Measurements from ENCODE around the gene NMU. TPM values are rescaled to one million over a fixed set of nuclear protein-coding genes. Genes with fewer than 3 reads are reported as not detected.

NMU gene
- total RNA-seq, 1 experiment from 2014 or later, result not detected

DNA sequence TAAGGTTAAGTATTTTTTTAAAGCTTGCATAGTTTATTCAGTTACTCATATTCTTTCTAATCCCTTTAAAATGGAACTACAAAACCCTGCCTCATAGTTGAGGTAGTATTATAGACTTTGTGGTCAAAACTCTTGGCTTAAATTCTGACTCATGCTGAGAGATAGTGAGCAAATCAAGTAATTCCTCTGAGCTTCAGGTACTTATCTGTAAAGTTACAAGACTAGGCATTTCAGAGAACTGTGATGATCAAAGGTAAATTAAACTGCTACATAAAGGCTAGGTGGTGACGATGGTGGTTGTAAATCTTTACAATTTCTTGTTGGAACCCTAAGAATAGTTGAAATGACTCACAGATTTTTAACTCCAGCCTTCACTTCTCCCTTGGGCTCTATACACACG lies 86.2 kb downstream of the NMU start:
- no peaks in the 10 kb centered on the region for H3K79me2 ChIP-seq (ENCODE audit: low read length)
- H3K9ac ChIP-seq (ENCODE audit: low read length), result no peak overlapping the region
- no peak overlapping the region for H3K4me2 ChIP-seq (ENCODE audit: low read depth, low read length, poor library complexity, severe bottlenecking)
- H3K9me3 ChIP-seq (ENCODE audit: low read length), result no peaks in the 10 kb centered on the region
- peaks cover 4% of the 10 kb centered on the region; the same call in 1 of the 2 replicates for H4K20me1 ChIP-seq (ENCODE audit: insufficient read depth, low read depth, low read length)
- H3K36me3 ChIP-seq (ENCODE audit: insufficient read depth, low read length), result no peaks in the 10 kb centered on the region
- H2AFZ ChIP-seq (ENCODE audit: low read length), result no peak overlapping the region
- H3K27ac ChIP-seq (ENCODE audit: low read length), result no peak overlapping the region
- no peaks in the 10 kb centered on the region for H3K9me2 ChIP-seq (replicated peaks; ENCODE audit: insufficient read depth, low read length)
- no peak overlapping the region for H3K4me3 ChIP-seq (ENCODE audit: low read length)
- H3K4me1 ChIP-seq (ENCODE audit: low read length), result peaks cover 26% of the 10 kb centered on the region
- 0 out of 2 replicates have a peak, but pooled peaks cover 2% of the 10 kb centered on the region for H3K27me3 ChIP-seq (ENCODE audit: low read length)
- DNase-seq, result no peak

DNA sequence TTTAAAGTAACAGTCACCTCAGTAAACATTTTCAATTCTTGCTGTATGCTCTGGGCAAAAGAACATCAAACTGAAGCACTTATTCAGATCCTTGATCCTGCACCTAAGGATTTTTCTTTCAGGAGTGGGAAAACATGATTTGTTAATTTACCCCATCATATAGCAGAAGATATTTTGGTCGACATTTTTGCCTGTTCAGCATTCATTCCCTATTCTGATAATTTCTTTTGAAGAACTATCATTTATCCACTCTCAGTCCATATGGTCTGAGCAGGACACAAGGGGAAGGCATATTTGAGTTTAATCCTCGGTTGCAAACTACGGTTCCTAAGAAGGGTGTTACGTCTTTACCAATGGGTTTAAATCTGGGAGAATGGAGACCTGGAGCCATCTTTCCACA lies 88.2 kb downstream of the NMU start:
- Histone ChIP-seq H3K4me1 (ENCODE audit: low read length) (peaks cover 17% of the 10 kb centered on the region), H3K4me3 (ENCODE audit: low read length) (peak overlapping the region; percentile 81), H3K9ac (ENCODE audit: low read length) (no peak overlapping the region), H3K9me3 (ENCODE audit: low read length) (no peaks in the 10 kb centered on the region), H3K4me2 (ENCODE audit: low read depth, low read length, poor library complexity, severe bottlenecking) (peak overlapping the region; percentile 94), H3K36me3 (ENCODE audit: insufficient read depth, low read length) (no peaks in the 10 kb centered on the region), H4K20me1 (ENCODE audit: insufficient read depth, low read depth, low read length) (peaks cover 9% of the 10 kb centered on the region; the same call in 1 of the 2 replicates), H3K27ac (ENCODE audit: low read length) (no peak overlapping the region), H3K79me2 (ENCODE audit: low read length) (no peaks in the 10 kb centered on the region), H3K9me2 (replicated peaks; ENCODE audit: insufficient read depth, low read length) (no peaks in the 10 kb centered on the region), H3K27me3 (ENCODE audit: low read length) (0 out of 2 replicates have a peak, but pooled peaks cover 2% of the 10 kb centered on the region), H2AFZ (ENCODE audit: low read length) (no peak overlapping the region)
- no peak for DNase-seq

DNA sequence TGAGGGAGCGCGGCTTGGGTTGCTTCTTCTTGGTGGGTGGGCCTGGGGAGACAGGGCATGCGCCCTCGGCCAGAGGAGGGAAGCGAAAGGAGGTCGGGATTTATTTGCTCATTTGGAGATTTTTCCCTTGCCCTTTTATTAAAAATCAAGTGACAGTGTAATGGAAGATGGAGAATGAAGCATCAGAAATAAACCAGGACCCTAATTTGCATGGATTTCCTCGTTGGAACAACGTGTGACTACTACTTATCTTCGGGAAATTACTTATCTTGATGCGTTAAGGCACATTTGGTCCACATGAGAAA lies 88.7 kb downstream of the NMU start:
- H3K9me2 ChIP-seq (replicated peaks; ENCODE audit: insufficient read depth, low read length), result no peaks in the 10 kb centered on the region
- no peak overlapping the region for H3K27ac ChIP-seq (ENCODE audit: low read length)
- peak overlapping the region; percentile 81 for H3K4me3 ChIP-seq (ENCODE audit: low read length)

DNA sequence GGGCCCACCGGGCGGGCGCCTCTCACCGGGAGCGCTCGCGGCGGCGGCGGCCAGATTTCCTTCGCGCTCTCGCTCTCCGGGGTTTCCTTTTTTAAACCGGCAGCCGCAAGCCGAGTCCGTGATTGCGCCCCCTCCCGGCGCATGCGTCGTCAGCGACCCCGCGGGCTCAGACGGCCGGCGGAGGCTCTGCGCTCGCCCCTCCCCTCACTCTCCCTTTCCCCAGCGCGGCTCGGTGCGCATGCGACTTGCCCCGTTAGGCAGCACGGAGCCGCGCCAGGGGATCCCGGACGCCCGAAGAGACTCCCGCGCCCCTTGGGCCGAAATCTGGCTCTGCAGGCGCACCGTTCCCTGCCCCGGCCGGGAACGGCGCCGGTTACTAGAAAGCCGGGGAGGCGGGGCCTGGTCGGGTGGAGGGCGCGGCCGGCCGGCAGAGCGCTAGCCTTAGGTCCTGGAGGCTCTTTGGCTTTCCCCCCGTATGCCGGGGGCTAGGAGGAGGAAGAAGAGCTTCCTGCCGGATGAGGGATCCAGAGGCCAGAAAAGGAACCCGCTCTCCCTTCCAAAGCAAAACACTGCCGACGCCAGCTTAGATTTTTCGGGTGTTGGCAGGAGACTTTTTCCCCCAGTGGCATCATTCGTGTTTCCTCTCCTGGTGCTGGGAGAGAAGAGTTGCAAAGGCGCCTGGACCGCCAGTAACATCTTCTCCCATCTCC lies 89.2 kb downstream of the NMU start, which contains the start of gene CLOCK:
Gene CLOCK, minus strand, starts transcription at position 154 of the 710 bp plus-strand sequence. CDS start 64,124 bp downstream, outside the sequence.
- Histone ChIP-seq H3K4me2 (ENCODE audit: low read depth, low read length, poor library complexity, severe bottlenecking) (peak within 1 kb of the TSS; percentile 94), H3K4me1 (ENCODE audit: low read length) (peaks cover 17% of the 10 kb centered on the region), H3K36me3 (ENCODE audit: insufficient read depth, low read length) (no peaks in the 10 kb centered on the region), H3K79me2 (ENCODE audit: low read length) (no peaks in the 10 kb centered on the region), H4K20me1 (ENCODE audit: insufficient read depth, low read depth, low read length) (peaks cover 9% of the 10 kb centered on the region; the same call in 1 of the 2 replicates), H3K27me3 (ENCODE audit: low read length) (0 out of 2 replicates have a peak, but pooled peaks cover 2% of the 10 kb centered on the region), H3K9me2 (replicated peaks; ENCODE audit: insufficient read depth, low read length) (no peaks in the 10 kb centered on the region), H3K4me3 (ENCODE audit: low read length) (peak within 1 kb of the TSS; percentile 81), H3K9me3 (ENCODE audit: low read length) (no peaks in the 10 kb centered on the region), H3K9ac (ENCODE audit: low read length) (peak within 1 kb of the TSS; percentile 78), H3K27ac (ENCODE audit: low read length) (no peak within 1 kb of the TSS), H2AFZ (ENCODE audit: low read length) (peak within 1 kb of the TSS; percentile 93)
- DNase-seq, result peak; percentile 89

More for the DNA sequence above, 88.7 kb downstream of the NMU start:
- Histone ChIP-seq H3K4me2 (ENCODE audit: low read depth, low read length, poor library complexity, severe bottlenecking) (peak overlapping the region; percentile 94), H3K9ac (ENCODE audit: low read length) (peak overlapping the region; percentile 78), H2AFZ (ENCODE audit: low read length) (peak overlapping the region; percentile 93), H3K36me3 (ENCODE audit: insufficient read depth, low read length) (no peaks in the 10 kb centered on the region), H3K9me3 (ENCODE audit: low read length) (no peaks in the 10 kb centered on the region), H3K27me3 (ENCODE audit: low read length) (0 out of 2 replicates have a peak, but pooled peaks cover 2% of the 10 kb centered on the region), H3K4me1 (ENCODE audit: low read length) (peaks cover 17% of the 10 kb centered on the region), H4K20me1 (ENCODE audit: insufficient read depth, low read depth, low read length) (peaks cover 9% of the 10 kb centered on the region; the same call in 1 of the 2 replicates), H3K79me2 (ENCODE audit: low read length) (no peaks in the 10 kb centered on the region)
- DNase-seq, result no peak

DNA sequence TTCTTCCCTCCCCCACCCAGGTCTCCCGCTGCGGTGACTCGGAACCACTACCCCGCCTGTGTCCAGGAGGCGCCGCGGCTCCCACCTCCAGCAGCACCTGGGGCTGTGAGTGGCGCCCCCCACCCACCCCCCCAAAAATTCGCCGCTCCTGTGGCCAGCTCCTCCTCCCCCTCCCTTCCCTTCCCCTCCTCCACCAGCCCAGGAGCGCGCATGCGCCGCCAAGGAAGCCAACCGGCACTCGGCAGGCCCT lies 89.7 kb downstream of the NMU start:
- H4K20me1 ChIP-seq (ENCODE audit: insufficient read depth, low read depth, low read length), result peaks cover 9% of the 10 kb centered on the region; the same call in 1 of the 2 replicates
- H3K4me2 ChIP-seq (ENCODE audit: low read depth, low read length, poor library complexity, severe bottlenecking), result peak overlapping the region; percentile 94
- no peak overlapping the region for H3K27ac ChIP-seq (ENCODE audit: low read length)
- peak overlapping the region; percentile 93 for H2AFZ ChIP-seq (ENCODE audit: low read length)
- H3K79me2 ChIP-seq (ENCODE audit: low read length), result no peaks in the 10 kb centered on the region
- peak overlapping the region; percentile 78 for H3K9ac ChIP-seq (ENCODE audit: low read length)
- DNase-seq, result no peak
- no peaks in the 10 kb centered on the region for H3K9me3 ChIP-seq (ENCODE audit: low read length)
- peak overlapping the region; percentile 81 for H3K4me3 ChIP-seq (ENCODE audit: low read length)
- 0 out of 2 replicates have a peak, but pooled peaks cover 2% of the 10 kb centered on the region for H3K27me3 ChIP-seq (ENCODE audit: low read length)
- no peaks in the 10 kb centered on the region for H3K9me2 ChIP-seq (replicated peaks; ENCODE audit: insufficient read depth, low read length)
- H3K36me3 ChIP-seq (ENCODE audit: insufficient read depth, low read length), result no peaks in the 10 kb centered on the region
- peaks cover 17% of the 10 kb centered on the region for H3K4me1 ChIP-seq (ENCODE audit: low read length)

DNA sequence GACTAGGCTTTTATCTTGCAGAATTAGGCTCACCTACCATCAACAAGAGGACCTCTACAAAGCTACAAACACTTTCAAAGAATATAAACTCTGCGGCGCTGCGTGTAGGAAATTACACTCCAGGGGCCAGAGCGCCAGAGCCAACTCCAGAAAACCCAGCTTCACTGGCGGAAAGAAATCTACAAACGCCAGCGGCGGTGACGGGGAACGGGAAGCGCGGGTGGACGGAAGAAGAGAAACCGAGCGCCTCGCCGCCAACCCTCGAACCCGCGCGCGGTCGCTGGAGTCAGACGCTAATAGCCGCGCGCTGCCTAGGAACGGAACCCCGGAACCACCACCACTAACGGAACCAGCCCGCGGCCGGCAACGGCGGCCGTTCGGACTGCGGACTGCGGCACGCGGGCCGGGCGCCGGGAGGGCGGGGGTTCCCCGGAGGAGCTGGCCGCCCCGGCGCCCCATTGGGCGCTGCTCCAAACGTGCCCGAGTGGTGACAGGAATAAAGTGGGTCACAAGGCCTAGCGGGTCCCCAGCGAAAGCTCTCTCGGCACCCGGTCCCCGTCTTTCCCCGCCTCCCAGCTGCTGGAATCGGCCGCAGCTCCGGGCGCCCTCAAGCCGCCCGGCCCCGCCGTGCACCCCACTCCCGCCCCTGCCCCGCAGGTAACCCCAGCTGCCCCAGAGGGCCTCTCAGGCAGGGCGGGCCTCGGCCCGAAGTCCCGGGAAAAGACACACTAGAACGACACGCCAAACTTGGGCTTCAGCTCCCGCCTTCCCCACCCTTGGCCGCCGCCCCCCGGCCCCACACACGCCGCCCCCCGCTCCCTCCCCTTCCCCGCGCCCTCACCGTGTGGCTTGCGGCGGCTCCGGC lies 90.2 kb downstream of the NMU start:
- Histone ChIP-seq H3K9ac (ENCODE audit: low read length) (peak overlapping the region; percentile 78), H3K27ac (ENCODE audit: low read length) (no peak overlapping the region), H4K20me1 (ENCODE audit: insufficient read depth, low read depth, low read length) (peaks cover 15% of the 10 kb centered on the region; the same call in 1 of the 2 replicates), H3K9me2 (replicated peaks; ENCODE audit: insufficient read depth, low read length) (no peaks in the 10 kb centered on the region), H3K9me3 (ENCODE audit: low read length) (no peaks in the 10 kb centered on the region), H3K36me3 (ENCODE audit: insufficient read depth, low read length) (no peaks in the 10 kb centered on the region), H3K4me2 (ENCODE audit: low read depth, low read length, poor library complexity, severe bottlenecking) (peak overlapping the region; percentile 94), H3K79me2 (ENCODE audit: low read length) (no peaks in the 10 kb centered on the region), H3K4me1 (ENCODE audit: low read length) (peaks cover 17% of the 10 kb centered on the region), H3K27me3 (ENCODE audit: low read length) (0 out of 2 replicates have a peak, but pooled peaks cover 2% of the 10 kb centered on the region), H2AFZ (ENCODE audit: low read length) (0 out of 2 replicates have a peak overlapping the region, but pooled peaks have one; percentile 32), H3K4me3 (ENCODE audit: low read length) (peak overlapping the region; percentile 81)
- DNase-seq, result peak; percentile 72

Other genes starting within 250 kb of the NMU start
- 118 and 165 TPM in 2 replicates for gene TMEM165, start 240.3 kb downstream of the NMU start, total RNA-seq (2014; rRNA removed; shearing (Covaris generic); ENCODE audit: low replicate concordance)
- 1.4 and 2.3 TPM in 2 replicates for gene CLOCK, start 89.4 kb downstream of the NMU start, total RNA-seq (2014; rRNA removed; shearing (Covaris generic); ENCODE audit: low replicate concordance)
- not detected in 2 replicates for gene PDCL2, start 44.1 kb downstream of the NMU start, total RNA-seq (2014; rRNA removed; shearing (Covaris generic); ENCODE audit: low replicate concordance)
- not detected in 2 replicates for gene EXOC1L, start 183.5 kb upstream of the NMU start, total RNA-seq (2014; rRNA removed; shearing (Covaris generic); ENCODE audit: low replicate concordance)
- gene EXOC1, start 217.3 kb upstream of the NMU start, total RNA-seq (2014; rRNA removed; shearing (Covaris generic); ENCODE audit: low replicate concordance), result 30.9 and 40.2 TPM in 2 replicates

All from Karpas-422 (cell line).